Transverse colon (tissue), 4 donors: ENCODE measurements around the gene GTF2IRD1.

Experiments used
- POLR2A ChIP-seq: fragments of 450-650 bp; IDR thresholded peaks from one replicate; pipeline ENCODE4 v1.6.1; 2016; ENCODE audit warnings: antibody characterized with exemption, mild to moderate bottlenecking, moderate library complexity
- POLR2AphosphoS5 ChIP-seq, 3 donors: sonication (generic); formaldehyde crosslinking; IDR thresholded peaks; one replicate each; pipeline ENCODE4 v1.6.1; 2016; ENCODE audit warnings: antibody characterized with exemption in 3 of 3
- TF ChIP-seq, protein P1 (sequence below), 5 experiments: fragments of 200-600 bp in 3 of 5; fragments of 450-650 bp in 2 of 5; sonication (generic) in 3 of 5; IDR thresholded peaks; 1 replicate in 2 of 5; 2 replicates in 3 of 5; pipeline ENCODE4 v1.5.1; 2016 to 2017; ENCODE audit warnings: antibody characterized with exemption in 5 of 5, inconsistent platforms in 3 of 5, mild to moderate bottlenecking in 2 of 5, moderate library complexity in 1 of 5

DNA sequence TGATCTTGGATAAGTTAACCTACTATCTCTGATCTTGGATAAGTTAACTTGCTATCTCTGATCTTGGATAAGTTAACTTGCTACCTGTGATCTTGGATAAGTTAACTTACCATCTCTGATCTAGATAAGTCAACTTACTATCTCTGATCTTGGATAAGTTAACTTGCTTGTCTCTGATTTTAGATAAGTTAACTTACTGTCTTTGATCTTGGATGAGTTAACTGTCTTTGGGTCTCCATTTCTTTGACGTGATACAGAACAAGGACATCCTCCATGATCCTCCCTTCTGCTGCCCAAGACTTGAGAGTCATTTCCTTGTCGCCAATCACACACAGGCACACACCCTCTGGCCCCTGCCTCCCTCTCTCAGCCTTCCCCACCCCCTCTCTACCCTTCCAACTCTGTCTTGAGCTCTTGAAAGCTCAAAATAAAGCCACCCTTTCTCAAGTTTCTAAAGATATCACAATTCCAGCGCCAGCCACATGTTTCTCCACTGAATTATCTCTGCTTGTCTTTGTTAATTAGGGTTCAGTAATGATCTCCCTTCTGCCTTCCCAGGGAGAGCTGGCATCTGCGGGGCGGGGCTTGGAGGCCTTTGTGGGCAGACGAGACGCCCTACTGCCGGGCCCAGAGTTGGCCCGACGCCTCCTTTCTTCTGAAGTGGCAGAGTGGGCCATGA, 118.7 kb downstream of the GTF2IRD1 start:
- TF ChIP-seq, protein P1, sequence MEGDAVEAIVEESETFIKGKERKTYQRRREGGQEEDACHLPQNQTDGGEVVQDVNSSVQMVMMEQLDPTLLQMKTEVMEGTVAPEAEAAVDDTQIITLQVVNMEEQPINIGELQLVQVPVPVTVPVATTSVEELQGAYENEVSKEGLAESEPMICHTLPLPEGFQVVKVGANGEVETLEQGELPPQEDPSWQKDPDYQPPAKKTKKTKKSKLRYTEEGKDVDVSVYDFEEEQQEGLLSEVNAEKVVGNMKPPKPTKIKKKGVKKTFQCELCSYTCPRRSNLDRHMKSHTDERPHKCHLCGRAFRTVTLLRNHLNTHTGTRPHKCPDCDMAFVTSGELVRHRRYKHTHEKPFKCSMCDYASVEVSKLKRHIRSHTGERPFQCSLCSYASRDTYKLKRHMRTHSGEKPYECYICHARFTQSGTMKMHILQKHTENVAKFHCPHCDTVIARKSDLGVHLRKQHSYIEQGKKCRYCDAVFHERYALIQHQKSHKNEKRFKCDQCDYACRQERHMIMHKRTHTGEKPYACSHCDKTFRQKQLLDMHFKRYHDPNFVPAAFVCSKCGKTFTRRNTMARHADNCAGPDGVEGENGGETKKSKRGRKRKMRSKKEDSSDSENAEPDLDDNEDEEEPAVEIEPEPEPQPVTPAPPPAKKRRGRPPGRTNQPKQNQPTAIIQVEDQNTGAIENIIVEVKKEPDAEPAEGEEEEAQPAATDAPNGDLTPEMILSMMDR (IDR thresholded peaks at IDR 0.05) = no peak
- TF ChIP-seq POLR2A (no peak), POLR2AphosphoS5 (IDR thresholded peaks at IDR 0.05) (no peak)
